GM12874 (cell line): ENCODE results near the gene CYTH4.

Experiments used
- TF ChIP-seq, protein P1 (sequence below): IDR thresholded peaks from 2 replicates; pipeline ENCODE4 v1.5.1; 2011; ENCODE audit warnings: low read depth, mild to moderate bottlenecking, control low read depth, low read length, moderate library complexity; ENCODE audit not compliant: insufficient read depth

The CYTH4 gene

DNA sequence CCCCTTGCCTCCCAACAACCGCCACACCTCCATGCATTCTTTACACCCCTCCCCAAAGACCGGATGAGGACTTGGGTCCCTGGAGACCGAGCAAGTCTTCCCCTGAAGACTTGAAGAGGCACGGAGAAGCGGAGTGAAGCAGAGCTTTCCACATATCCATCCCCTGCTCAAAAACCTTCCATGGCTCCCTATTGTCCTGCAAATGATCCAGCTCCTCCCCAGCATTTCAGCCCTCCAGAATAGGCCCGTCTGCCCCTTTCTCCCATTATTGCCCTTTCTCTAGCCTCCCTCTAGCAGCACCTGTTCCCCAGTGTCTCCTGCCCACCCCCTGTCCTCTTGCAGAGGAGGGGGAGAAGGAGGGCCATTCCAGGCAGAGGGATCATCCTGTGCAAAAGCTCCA lies 59.8 kb downstream of the CYTH4 start:
- TF ChIP-seq, protein P1, sequence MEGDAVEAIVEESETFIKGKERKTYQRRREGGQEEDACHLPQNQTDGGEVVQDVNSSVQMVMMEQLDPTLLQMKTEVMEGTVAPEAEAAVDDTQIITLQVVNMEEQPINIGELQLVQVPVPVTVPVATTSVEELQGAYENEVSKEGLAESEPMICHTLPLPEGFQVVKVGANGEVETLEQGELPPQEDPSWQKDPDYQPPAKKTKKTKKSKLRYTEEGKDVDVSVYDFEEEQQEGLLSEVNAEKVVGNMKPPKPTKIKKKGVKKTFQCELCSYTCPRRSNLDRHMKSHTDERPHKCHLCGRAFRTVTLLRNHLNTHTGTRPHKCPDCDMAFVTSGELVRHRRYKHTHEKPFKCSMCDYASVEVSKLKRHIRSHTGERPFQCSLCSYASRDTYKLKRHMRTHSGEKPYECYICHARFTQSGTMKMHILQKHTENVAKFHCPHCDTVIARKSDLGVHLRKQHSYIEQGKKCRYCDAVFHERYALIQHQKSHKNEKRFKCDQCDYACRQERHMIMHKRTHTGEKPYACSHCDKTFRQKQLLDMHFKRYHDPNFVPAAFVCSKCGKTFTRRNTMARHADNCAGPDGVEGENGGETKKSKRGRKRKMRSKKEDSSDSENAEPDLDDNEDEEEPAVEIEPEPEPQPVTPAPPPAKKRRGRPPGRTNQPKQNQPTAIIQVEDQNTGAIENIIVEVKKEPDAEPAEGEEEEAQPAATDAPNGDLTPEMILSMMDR, result no peak

DNA sequence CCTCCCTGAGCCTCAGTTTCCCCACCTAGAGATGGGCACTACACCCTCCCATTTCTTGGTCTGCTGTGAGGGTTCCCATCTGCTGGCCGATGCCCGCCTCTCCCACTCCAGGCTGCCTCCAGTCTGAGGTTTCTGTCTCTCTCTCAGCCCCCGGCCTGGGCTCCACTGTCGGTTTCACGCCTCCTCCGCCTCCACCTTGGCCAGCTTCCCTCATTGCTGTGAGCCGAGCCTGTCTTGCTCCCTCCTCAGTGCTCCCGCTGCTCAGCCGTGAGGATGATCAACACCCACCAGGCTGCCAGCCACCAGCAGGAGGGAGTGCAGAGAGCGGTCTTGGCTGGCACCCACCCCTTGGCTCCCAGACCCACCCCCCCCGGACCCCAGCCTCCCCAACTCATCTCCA lies 61.0 kb downstream of the CYTH4 start:
- TF ChIP-seq, protein P1, result no peak

DNA sequence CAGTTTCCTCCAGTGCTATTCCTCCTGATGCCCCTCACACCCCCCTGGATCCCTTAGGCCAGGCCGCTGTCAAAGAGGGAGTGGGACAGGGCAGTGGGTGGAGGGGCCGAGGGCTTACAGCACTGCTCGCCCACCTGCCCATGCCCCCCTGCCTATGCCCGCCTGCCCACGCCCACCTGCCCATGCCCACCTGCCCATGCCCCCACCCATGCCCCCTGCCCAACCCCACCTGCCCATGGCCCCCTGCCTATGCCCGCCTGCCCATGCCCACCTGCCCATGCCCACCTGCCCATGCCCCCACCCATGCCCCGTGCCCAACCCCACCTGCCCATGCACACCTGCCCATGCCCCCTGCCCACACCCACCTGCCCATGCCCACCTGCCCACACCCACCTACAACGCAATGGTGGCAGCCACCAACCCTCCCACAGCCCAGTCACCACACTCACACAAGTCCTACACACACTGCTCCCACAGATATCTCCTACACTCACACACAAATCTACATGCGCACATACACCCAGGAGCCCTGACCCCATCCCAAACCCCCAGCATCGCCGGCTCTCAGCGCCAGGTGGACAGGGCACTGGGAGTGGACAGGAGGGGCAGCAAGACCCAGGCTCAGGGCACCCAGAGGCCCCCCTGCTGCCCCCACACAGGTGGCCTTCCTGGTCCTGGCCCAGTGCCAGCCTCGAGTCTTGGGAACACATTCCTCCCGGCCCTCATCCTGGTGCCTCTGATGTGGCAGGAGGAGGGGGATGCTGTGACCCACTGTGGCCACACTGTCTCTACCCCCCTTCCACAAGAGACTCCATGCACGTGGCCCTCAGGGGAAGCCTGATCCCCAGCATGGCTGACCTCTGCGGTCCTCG lies 61.8 kb downstream of the CYTH4 start:
- TF ChIP-seq, protein P1, result no peak

DNA sequence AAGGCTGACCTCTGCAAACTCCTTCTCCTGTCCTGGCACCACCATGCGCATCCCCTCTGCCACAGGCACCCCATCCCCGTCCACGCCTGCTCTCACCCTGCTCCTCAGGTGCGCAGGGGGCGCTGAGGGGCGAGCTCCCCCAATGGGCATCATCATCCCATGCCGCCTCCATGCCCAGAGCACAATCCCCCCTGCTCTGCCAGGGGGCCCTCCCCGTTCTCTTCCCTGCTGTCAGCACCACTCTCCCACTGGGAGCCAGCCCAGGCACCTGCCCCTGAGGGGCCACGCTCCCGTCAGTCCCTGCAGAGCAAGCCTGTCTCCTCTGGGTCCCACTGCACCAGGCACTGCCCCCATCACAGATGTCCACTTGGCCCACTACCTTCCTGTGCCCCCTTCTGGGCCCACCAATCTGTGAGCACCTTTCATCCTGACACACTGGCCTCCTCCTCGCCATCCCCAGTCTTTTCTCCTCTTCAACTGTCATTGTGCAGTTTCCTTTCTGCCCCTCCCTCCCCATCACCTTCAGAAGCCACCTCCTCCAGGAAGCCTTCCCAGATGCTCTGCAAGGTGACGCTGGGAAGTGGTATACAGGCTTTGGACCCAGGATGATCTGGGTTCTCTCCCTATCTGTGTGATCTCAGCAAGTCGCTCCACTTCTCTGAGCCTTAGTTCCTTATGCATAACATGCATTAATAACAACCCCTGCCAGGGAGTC lies 62.6 kb downstream of the CYTH4 start:
- TF ChIP-seq, protein P1, result no peak

DNA sequence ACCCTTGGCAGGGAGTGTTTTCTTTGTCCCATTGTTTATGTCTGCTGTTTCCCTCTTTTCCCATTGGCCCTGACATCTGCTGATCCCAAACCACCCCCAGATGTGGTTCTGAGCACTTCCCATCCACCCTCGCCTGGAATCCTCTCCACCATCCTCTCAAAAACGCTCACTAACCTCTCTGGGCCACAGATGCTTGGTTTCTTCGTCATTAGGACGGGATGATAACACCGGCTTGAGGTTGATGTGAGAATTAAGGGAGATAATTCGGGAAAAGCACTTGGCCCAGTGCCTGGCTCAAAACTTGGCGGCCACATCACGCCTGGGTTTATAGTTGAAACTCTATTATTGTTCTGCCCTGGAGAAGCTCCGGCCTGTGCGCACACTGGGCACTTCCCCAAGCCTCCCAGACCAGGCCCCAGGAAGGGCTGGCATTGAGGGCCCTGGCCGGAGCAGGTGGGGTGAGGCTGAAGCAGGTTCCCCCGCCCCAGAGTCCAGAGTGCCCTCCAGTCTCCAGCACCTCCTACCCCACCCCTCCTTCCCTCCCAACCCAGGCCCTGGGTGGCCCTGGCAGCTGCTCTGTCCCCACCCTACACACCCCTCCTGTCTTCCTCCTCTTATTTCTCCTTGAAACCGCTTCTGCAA lies 63.7 kb downstream of the CYTH4 start:
- TF ChIP-seq, protein P1, result no peak

DNA sequence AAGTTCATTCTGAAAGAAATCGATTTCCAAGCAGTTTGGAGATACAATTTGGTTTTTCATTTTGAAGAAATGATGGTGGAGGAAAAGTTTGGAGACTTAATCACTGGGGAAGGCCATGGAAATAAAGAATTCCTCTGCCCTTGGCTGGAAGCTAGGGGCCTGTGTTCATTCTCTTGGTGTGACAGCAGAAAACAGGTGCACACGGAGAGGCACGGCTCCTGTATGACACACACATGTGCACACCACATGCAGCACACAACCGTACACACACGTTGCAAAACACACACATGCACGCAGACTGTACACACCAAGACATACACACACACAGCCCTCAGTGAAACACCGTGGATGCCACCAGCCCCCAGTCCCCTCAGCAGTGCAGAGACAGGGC lies 64.2 kb downstream of the CYTH4 start:
- TF ChIP-seq, protein P1, result no peak

DNA sequence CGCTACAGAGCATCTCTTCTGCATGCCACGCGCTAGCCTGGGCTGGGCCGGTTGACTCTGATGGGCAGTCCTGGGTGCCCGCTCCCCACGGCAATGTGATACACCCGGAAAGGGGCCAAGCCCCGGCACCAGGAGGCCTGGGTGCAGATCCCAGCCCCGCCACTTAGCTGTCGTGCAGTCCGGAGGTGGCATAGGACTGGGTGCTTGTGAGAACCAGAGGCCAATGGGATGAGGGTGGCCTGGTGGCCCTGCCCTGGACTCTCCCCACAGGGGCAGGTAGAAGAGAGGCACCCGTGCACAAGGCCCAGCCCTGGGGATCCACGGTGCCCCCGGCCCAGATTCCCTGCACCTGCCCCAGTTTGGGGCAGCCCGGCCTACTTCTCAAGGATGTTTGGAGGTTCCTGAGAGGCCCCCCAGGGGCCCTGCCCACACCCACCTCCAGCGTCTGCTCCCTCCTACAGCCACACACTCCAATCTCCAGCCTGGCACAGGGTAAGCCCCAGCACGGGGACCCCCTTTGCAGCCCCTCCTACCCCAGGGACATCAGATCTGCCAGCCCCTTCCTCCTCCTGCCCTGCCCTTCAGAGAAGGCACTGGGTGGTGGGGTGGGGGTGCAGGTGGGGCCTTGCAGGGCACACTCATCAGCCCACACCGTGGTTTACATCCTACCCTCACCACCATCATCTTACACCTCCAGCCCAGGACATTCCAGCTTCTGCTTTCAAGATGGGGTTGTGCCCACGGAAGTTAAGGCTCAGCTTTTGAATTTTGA lies 66.9 kb downstream of the CYTH4 start:
- TF ChIP-seq, protein P1, result no peak
